GM19328 (cell line): ENCODE data around the gene PTPRN2.
"Not testable (repeated sequence)": the region's sequence is repeated elsewhere in the genome, so short reads cannot be mapped to it uniquely, and the experiment has no call there.

ENCODE experiments used
- ATAC-seq: cut with Tn5 transposase; IDR thresholded peaks from one replicate; pipeline ENCODE4 v1.9.1; 2021; ENCODE audit warnings: mild to moderate bottlenecking, moderate library complexity; ENCODE audit not compliant: unreplicated experiment

PTPRN2 gene

GRCh38 chr7:158376146-158376838, 211.3 kb downstream of the PTPRN2 start:
- not testable (repeated sequence) for ATAC-seq

GRCh38 chr7:158375034-158375433, 212.6 kb downstream of the PTPRN2 start:
- no peak for ATAC-seq

- ATAC-seq: no peak
Observed at GRCh38 chr7:158374586-158374985, 213.0 kb downstream of the PTPRN2 start.

GRCh38 chr7:158374146-158374545, 213.5 kb downstream of the PTPRN2 start:
- no peak for ATAC-seq

- no peak for ATAC-seq
Observed at GRCh38 chr7:158373476-158374133, 214.0 kb downstream of the PTPRN2 start.

- no peak for ATAC-seq
Observed at GRCh38 chr7:158372400-158373342, 215.0 kb downstream of the PTPRN2 start.

GRCh38 chr7:158371856-158372255, 215.8 kb downstream of the PTPRN2 start:
- ATAC-seq: no peak

GRCh38 chr7:158369866-158370265, 217.8 kb downstream of the PTPRN2 start:
- no peak for ATAC-seq

- no peak for ATAC-seq
Observed at GRCh38 chr7:158369290-158369689, 218.3 kb downstream of the PTPRN2 start.

GRCh38 chr7:158368449-158368848, 219.2 kb downstream of the PTPRN2 start:
- no peak for ATAC-seq

GRCh38 chr7:158367634-158367982, 220.0 kb downstream of the PTPRN2 start:
- no peak for ATAC-seq

GRCh38 chr7:158366916-158367633, 220.5 kb downstream of the PTPRN2 start:
- no peak for ATAC-seq

GRCh38 chr7:158366346-158366745, 221.3 kb downstream of the PTPRN2 start:
- ATAC-seq: no peak

GRCh38 chr7:158365267-158365666, 222.4 kb downstream of the PTPRN2 start:
- no peak for ATAC-seq

- no peak for ATAC-seq
Observed at GRCh38 chr7:158364451-158364850, 223.2 kb downstream of the PTPRN2 start.

- ATAC-seq: no peak
Observed at GRCh38 chr7:158362912-158363905, 224.4 kb downstream of the PTPRN2 start.

GRCh38 chr7:158362001-158362400, 225.6 kb downstream of the PTPRN2 start:
- no peak for ATAC-seq

- no peak for ATAC-seq
Observed at GRCh38 chr7:158361326-158361946, 226.2 kb downstream of the PTPRN2 start.

GRCh38 chr7:158358926-158359645, 228.5 kb downstream of the PTPRN2 start:
- ATAC-seq: no peak
